WTC11 (cell line): ENCODE data around the gene RPS4Y1.

ENCODE experiments used
- CTCF ChIP-seq: fragments of 200-600 bp; IDR thresholded peaks from 2 replicates; pipeline ENCODE4 v1.8.0; 2022; ENCODE audit warnings: antibody characterized with exemption
- MAX ChIP-seq: sonication (generic); formaldehyde crosslinking; IDR thresholded peaks from 2 replicates; pipeline ENCODE4 v1.8.0; 2022; ENCODE audit warnings: mild to moderate bottlenecking, missing genetic modification reagents
- TEAD1 ChIP-seq: sonication (generic); formaldehyde crosslinking; IDR thresholded peaks from 2 replicates; pipeline ENCODE4 v1.8.0; 2022; ENCODE audit warnings: mild to moderate bottlenecking, missing genetic modification reagents

DNA sequence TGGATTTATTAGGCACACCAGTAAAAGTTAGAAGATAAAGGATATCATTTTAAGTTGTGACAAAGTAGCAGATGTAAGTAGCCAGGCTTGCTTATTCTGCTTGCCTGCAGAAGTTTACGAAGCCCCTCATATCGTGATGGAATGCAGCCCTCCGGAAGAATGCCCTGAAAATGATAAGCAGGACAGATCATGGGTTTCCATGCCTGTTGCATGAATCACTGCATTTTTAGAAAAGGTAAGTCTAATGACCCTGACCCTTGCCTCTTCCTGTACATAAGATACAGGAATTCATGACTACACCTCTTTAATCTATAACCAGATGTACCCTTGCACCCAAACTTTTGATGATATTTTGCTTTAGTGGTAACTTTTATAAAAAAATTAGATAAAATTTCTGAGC is 16.9 kb upstream of the RPS4Y1 start:
- no peak for TF ChIP-seq TEAD1 (CRISPR knock-in tag)
- no peak for TF ChIP-seq MAX (CRISPR knock-in tag)
- TF ChIP-seq CTCF: no peak
